NCI-H2171 treated with DMSO at 0.1 percent for 48 hours (cell line): Measurements from ENCODE around the gene TAPBPL.
"Not testable (repeated sequence)": the region's sequence is repeated elsewhere in the genome, so short reads cannot be mapped to it uniquely, and the experiment has no call there.

Experiments
- DNase-seq: peaks from one replicate; lab custom pipeline; 2025; lab: John Stamatoyannopoulos, UW

TAPBPL gene

GRCh38 chr12:6490673-6491072 lies 38.8 kb downstream of the TAPBPL start:
- DNase-seq, result not testable (repeated sequence)

- DNase-seq, result peak; percentile 100
Observed at GRCh38 chr12:6492838-6493496, 41.1 kb downstream of the TAPBPL start, which contains the start of gene MRPL51. TSS of gene MRPL51 (minus strand) at chr12:6493262. CDS start at chr12:6493136, 126 bp downstream.

- peak; percentile 100 for DNase-seq
Observed at GRCh38 chr12:6493497-6494257, 41.8 kb downstream of the TAPBPL start, which contains the start of gene NCAPD2. TSS of gene NCAPD2 (plus strand) at chr12:6494102. CDS start at chr12:6495099, 997 bp downstream.

GRCh38 chr12:6494258-6494743 lies 42.5 kb downstream of the TAPBPL start:
- no peak for DNase-seq

GRCh38 chr12:6494968-6495367 lies 43.1 kb downstream of the TAPBPL start:
- no peak for DNase-seq

- not testable (repeated sequence) for DNase-seq
Observed at GRCh38 chr12:6497291-6497690, 45.4 kb downstream of the TAPBPL start.

- no peak for DNase-seq
Observed at GRCh38 chr12:6500466-6500865, 48.6 kb downstream of the TAPBPL start.

GRCh38 chr12:6507102-6507998 lies 55.5 kb downstream of the TAPBPL start:
- peak; percentile 74 for DNase-seq

- no peak for DNase-seq
Observed at GRCh38 chr12:6508087-6508486, 56.2 kb downstream of the TAPBPL start.
